HEK293 (cell line): ENCODE measurements around the gene GOLIM4.

Experiments
- BCL11A ChIP-seq: fragments of 450-650 bp; formaldehyde crosslinking; IDR thresholded peaks from 2 replicates; pipeline ENCODE4 v1.5.1; 2016; ENCODE audit warnings: low read depth, missing biosample characterization, missing genetic modification characterization
- BCL11B ChIP-seq: fragments of 450-650 bp; formaldehyde crosslinking; IDR thresholded peaks from 2 replicates; pipeline ENCODE4 v1.5.1; 2016; ENCODE audit warnings: low read depth, missing biosample characterization, missing genetic modification characterization
- GLI2 ChIP-seq: fragments of 450-650 bp; formaldehyde crosslinking; IDR thresholded peaks from 2 replicates; pipeline ENCODE4; 2017; ENCODE audit warnings: missing biosample characterization, missing genetic modification characterization, low read depth, borderline replicate concordance
- INSM2 ChIP-seq: fragments of 450-650 bp; formaldehyde crosslinking; IDR thresholded peaks from 2 replicates; pipeline ENCODE4 v1.5.1; 2016; ENCODE audit warnings: missing biosample characterization, missing genetic modification characterization
- PRDM10 ChIP-seq: fragments of 450-650 bp; formaldehyde crosslinking; IDR thresholded peaks from 2 replicates; pipeline ENCODE4 v1.5.1; 2016; ENCODE audit warnings: missing biosample characterization, missing genetic modification characterization
- RBAK ChIP-seq: fragments of 450-650 bp; formaldehyde crosslinking; IDR thresholded peaks from 2 replicates; pipeline ENCODE4 v1.5.1; 2016; ENCODE audit warnings: missing biosample characterization, missing genetic modification characterization
- REPIN1 ChIP-seq: fragments of 450-650 bp; formaldehyde crosslinking; IDR thresholded peaks from 2 replicates; pipeline ENCODE4 v1.5.1; 2017; ENCODE audit warnings: missing biosample characterization, missing genetic modification characterization, low read depth
- SP7 ChIP-seq: fragments of 450-650 bp; formaldehyde crosslinking; IDR thresholded peaks from 2 replicates; pipeline ENCODE4 v1.5.1; 2016; ENCODE audit warnings: missing biosample characterization, missing genetic modification characterization
- ZBTB1 ChIP-seq: fragments of 450-650 bp; formaldehyde crosslinking; IDR thresholded peaks from 2 replicates; pipeline ENCODE4 v1.5.1; 2016; ENCODE audit warnings: missing biosample characterization, missing genetic modification characterization
- ZNF121 ChIP-seq: fragments of 450-650 bp; formaldehyde crosslinking; IDR thresholded peaks from 2 replicates; pipeline ENCODE4 v1.5.1; 2016; ENCODE audit warnings: missing biosample characterization, missing genetic modification characterization
- ZNF157 ChIP-seq: fragments of 450-650 bp; formaldehyde crosslinking; IDR thresholded peaks from 2 replicates; pipeline ENCODE4 v1.5.1; 2016; ENCODE audit warnings: missing biosample characterization, missing genetic modification characterization
- ZNF2 ChIP-seq: fragments of 450-650 bp; formaldehyde crosslinking; IDR thresholded peaks from 2 replicates; pipeline ENCODE4 v1.5.1; 2016; ENCODE audit warnings: missing biosample characterization, missing genetic modification characterization
- ZNF214 ChIP-seq: fragments of 450-650 bp; formaldehyde crosslinking; IDR thresholded peaks from 2 replicates; pipeline ENCODE4 v1.5.1; 2017; ENCODE audit warnings: missing biosample characterization, mild to moderate bottlenecking, missing genetic modification characterization, borderline replicate concordance
- ZNF24 ChIP-seq: fragments of 450-650 bp; formaldehyde crosslinking; IDR thresholded peaks from 2 replicates; pipeline ENCODE4 v1.5.1; 2016; ENCODE audit warnings: missing biosample characterization, missing genetic modification characterization
- ZNF274 ChIP-seq, 2 experiments: fragments of 200-500 bp in 1 of 2; fragments of 450-650 bp in 1 of 2; sonication (Bioruptor generic) in 1 of 2; formaldehyde crosslinking in 1 of 2; IDR thresholded peaks; 2 replicates each; pipeline versions ENCODE4 v1.5.1 to v1.6.1; 2014 to 2016; ENCODE audit warnings: borderline replicate concordance in 1 of 2, inconsistent platforms in 1 of 2, low read length in 1 of 2, missing biosample characterization in 1 of 2, missing genetic modification characterization in 1 of 2
- ZNF280D ChIP-seq: fragments of 450-650 bp; formaldehyde crosslinking; IDR thresholded peaks from 2 replicates; pipeline ENCODE4 v1.5.1; 2016; ENCODE audit warnings: missing biosample characterization, missing genetic modification characterization
- ZNF302 ChIP-seq: fragments of 450-650 bp; formaldehyde crosslinking; IDR thresholded peaks from 2 replicates; pipeline ENCODE4 v1.5.1; 2016; ENCODE audit warnings: missing biosample characterization, missing genetic modification characterization, low read depth
- ZNF335 ChIP-seq: fragments of 450-650 bp; formaldehyde crosslinking; conservative IDR thresholded peaks from 2 replicates; pipeline ENCODE4 v1.5.1; 2016; ENCODE audit warnings: missing biosample characterization, missing genetic modification characterization
- ZNF398 ChIP-seq: fragments of 450-650 bp; formaldehyde crosslinking; IDR thresholded peaks from 2 replicates; pipeline ENCODE4 v1.5.1; 2017; ENCODE audit warnings: missing biosample characterization, missing genetic modification characterization
- ZNF530 ChIP-seq: fragments of 450-650 bp; formaldehyde crosslinking; IDR thresholded peaks from 2 replicates; pipeline ENCODE4 v1.5.1; 2016; ENCODE audit warnings: low read depth, missing biosample characterization, missing genetic modification characterization
- ZNF544 ChIP-seq: fragments of 450-650 bp; formaldehyde crosslinking; IDR thresholded peaks from 2 replicates; pipeline ENCODE4 v1.5.0; 2017; ENCODE audit warnings: missing biosample characterization, missing genetic modification characterization
- ZNF571 ChIP-seq: fragments of 450-650 bp; formaldehyde crosslinking; IDR thresholded peaks from 2 replicates; pipeline ENCODE4 v1.5.0; 2017; ENCODE audit warnings: missing biosample characterization, missing genetic modification characterization
- ZNF585B ChIP-seq: fragments of 450-650 bp; formaldehyde crosslinking; IDR thresholded peaks from 2 replicates; pipeline ENCODE4 v1.5.1; 2016; ENCODE audit warnings: missing biosample characterization, missing genetic modification characterization
- ZNF596 ChIP-seq: fragments of 450-650 bp; IDR thresholded peaks from 2 replicates; pipeline ENCODE4 v1.5.0; 2018; ENCODE audit warnings: missing biosample characterization, mild to moderate bottlenecking, missing genetic modification characterization, moderate library complexity
- ZNF600 ChIP-seq: fragments of 450-650 bp; formaldehyde crosslinking; IDR thresholded peaks from 2 replicates; pipeline ENCODE4 v1.5.1; 2016; ENCODE audit warnings: missing biosample characterization, missing genetic modification characterization
- ZNF677 ChIP-seq: fragments of 450-650 bp; IDR thresholded peaks from 2 replicates; pipeline ENCODE4 v1.5.0; 2018; ENCODE audit warnings: missing biosample characterization, mild to moderate bottlenecking, missing genetic modification characterization, moderate library complexity
- ZNF707 ChIP-seq: fragments of 450-650 bp; formaldehyde crosslinking; IDR thresholded peaks from 2 replicates; pipeline ENCODE4 v1.5.1; 2016; ENCODE audit warnings: missing biosample characterization, missing genetic modification characterization
- ZNF768 ChIP-seq: fragments of 450-650 bp; formaldehyde crosslinking; IDR thresholded peaks from 2 replicates; pipeline ENCODE4 v1.5.1; 2018; ENCODE audit warnings: missing biosample characterization, mild to moderate bottlenecking, missing genetic modification characterization
- ZNF776 ChIP-seq: fragments of 450-650 bp; formaldehyde crosslinking; IDR thresholded peaks from 2 replicates; pipeline ENCODE4 v1.5.0; 2017; ENCODE audit warnings: missing biosample characterization, missing genetic modification characterization, borderline replicate concordance
- ZNF791 ChIP-seq: fragments of 450-650 bp; formaldehyde crosslinking; IDR thresholded peaks from 2 replicates; pipeline ENCODE4 v1.5.1; 2016; ENCODE audit warnings: missing biosample characterization, missing genetic modification characterization
- ZNF792 ChIP-seq: fragments of 450-650 bp; formaldehyde crosslinking; IDR thresholded peaks from 2 replicates; pipeline ENCODE4 v1.5.1; 2016; ENCODE audit warnings: missing biosample characterization, missing genetic modification characterization

The GOLIM4 gene

GRCh38 chr3:168095611-168096209 is at the start of gene GOLIM4 (continued):
- TF ChIP-seq ZNF214 (tag by site-specific recombination) (no peak), ZNF776 (tag by site-specific recombination) (no peak), ZNF792 (tag by site-specific recombination) (no peak), BCL11A (tag by site-specific recombination) (no peak), ZNF677 (no peak), GLI2 (tag by site-specific recombination) (no peak), PRDM10 (peak; percentile 91), ZNF791 (tag by site-specific recombination) (no peak), ZNF530 (tag by site-specific recombination) (no peak), ZNF157 (tag by site-specific recombination) (no peak), ZNF280D (no peak), REPIN1 (tag by site-specific recombination) (no peak), INSM2 (no peak), ZNF571 (tag by site-specific recombination) (no peak), ZNF600 (tag by site-specific recombination) (no peak), ZNF302 (no peak), SP7 (tag by site-specific recombination) (no peak), ZNF2 (tag by site-specific recombination) (no peak), ZNF121 (no peak), RBAK (tag by site-specific recombination) (no peak), ZNF544 (tag by site-specific recombination) (no peak), ZNF585B (tag by site-specific recombination) (no peak), ZNF24 (tag by site-specific recombination) (0 out of 2 replicates have a peak, but pooled peaks have one; percentile 14), BCL11B (tag by site-specific recombination) (no peak; the same call in 1 of the 2 replicates), ZNF274 (IDR thresholded peaks at IDR 0.05; ENCODE audit: low read length) (no peak), ZNF274 (tag by site-specific recombination; IDR thresholded peaks at IDR 0.05; ENCODE audit: borderline replicate concordance) (no peak), ZNF398 (tag by site-specific recombination) (no peak), ZNF335 (tag by site-specific recombination) (peak; percentile 59; the same call in 1 of the 2 replicates), ZNF707 (tag by site-specific recombination) (no peak), ZNF596 (no peak), ZBTB1 (tag by site-specific recombination) (no peak), ZNF768 (tag by site-specific recombination) (no peak; the same call in 1 of the 2 replicates)
